HG02642 (cell line): Measurements from ENCODE around the gene L2HGDH.
A peak's percentile ranks its signal among the peaks of the same experiment; 100 is the strongest.
"Not testable (repeated sequence)": the region's sequence is repeated elsewhere in the genome, so short reads cannot be mapped to it uniquely, and the experiment has no call there.

Source experiments
- ATAC-seq: cut with Tn5 transposase; IDR thresholded peaks from one replicate; pipeline ENCODE4 v1.9.1; 2021; ENCODE audit warnings: mild to moderate bottlenecking; ENCODE audit not compliant: unreplicated experiment, poor library complexity

L2HGDH gene

GRCh38 chr14:50311972-50312733 lies at the start of gene L2HGDH, which contains the start of gene DMAC2L:
Gene L2HGDH, minus strand, starts transcription at chr14:50312229. Its CDS starts 79 bp downstream, at chr14:50312150.
Gene DMAC2L, plus strand, starts transcription at chr14:50312324. Its CDS starts 9,164 bp downstream, at chr14:50321488.
- peak; percentile 95 for ATAC-seq

GRCh38 chr14:50360851-50361250 lies 48.8 kb upstream of the L2HGDH start:
- ATAC-seq = no peak

DNA sequence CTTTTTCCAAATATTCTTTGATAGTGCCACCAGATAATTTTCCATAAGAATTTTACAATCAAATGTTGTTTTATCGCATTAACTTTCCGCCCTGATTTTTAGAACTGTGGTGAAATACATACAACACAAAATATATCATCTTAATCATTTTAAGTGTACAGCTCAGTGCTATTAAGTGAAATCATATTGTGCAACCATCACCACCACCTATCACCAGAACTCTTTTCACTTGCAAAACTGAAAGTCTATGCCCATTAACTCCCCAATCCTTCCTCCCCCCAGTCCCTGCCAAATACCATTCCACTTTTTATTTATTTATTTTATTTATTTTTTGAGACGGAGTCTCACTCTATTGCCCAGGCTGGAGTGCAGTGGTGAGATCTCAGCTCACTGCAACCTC lies 48.1 kb upstream of the L2HGDH start:
- ATAC-seq = no peak

DNA sequence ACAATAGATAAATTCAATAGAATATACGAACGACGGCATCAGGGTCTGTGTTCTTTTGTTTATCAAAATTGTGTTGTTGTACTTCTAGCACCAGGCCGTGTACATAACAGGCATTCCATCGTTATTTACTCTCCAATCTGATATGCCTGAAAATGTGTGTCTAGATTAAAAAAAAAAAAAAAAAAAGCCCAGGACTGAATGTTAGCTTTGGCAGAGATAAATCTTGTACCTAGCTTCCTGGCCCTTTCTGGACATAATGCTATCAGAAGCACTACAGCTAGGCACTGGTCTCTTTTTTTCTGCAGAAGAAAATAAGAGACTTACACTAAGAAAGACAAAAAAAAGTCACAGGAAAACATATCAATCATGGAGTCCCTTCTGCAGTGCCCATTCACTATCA lies 47.6 kb upstream of the L2HGDH start:
- no peak for ATAC-seq

DNA sequence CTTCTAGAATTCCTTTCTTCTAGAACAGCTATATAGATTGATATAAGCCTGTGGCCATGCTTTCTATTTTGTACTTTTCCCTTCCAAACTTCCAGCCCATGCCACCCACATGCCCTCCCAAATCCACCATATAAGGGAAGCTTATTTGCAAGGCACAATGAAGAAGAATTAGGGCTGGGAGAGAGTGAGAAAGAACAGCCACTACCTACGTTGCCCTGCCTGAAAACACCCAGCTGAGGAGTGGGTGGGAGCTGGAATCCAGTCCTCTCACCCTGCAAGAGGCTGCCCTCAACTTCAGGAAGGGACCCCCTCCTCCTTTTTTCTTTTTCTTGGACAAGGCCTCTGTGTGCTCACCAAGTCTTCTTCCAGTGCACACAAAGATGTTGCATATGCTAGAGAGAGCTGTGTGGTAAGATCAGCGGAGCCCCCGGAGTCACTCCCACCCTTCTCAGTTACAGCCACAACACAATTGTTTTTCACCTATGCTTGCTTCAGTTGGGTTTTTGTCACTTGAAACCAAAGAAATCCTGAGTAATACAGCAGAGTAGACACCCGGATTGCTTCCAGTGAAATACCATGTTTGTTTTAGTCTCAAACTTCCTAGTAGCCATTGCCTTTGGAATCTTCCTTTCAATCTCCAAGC lies 45.8 kb upstream of the L2HGDH start:
- no peak for ATAC-seq

DNA sequence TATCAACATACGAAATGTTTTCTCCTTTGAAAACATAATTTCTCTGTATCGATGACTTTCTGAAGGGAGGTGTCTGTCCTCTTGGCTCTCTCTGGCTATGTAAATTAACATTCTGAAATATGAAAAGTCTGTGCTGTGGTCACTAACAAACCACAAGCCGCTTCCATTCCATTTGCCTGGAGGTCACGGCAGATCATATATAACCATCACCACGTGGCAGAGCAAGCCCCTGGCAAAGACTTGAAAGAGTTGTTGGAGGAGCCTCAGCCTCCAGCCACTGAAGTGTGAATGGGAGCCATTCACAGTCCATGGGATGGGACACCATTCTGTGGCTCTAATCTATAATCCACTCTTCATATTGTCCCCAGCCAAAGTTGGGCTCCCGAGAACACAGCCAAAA lies 45.1 kb upstream of the L2HGDH start:
- no peak for ATAC-seq

DNA sequence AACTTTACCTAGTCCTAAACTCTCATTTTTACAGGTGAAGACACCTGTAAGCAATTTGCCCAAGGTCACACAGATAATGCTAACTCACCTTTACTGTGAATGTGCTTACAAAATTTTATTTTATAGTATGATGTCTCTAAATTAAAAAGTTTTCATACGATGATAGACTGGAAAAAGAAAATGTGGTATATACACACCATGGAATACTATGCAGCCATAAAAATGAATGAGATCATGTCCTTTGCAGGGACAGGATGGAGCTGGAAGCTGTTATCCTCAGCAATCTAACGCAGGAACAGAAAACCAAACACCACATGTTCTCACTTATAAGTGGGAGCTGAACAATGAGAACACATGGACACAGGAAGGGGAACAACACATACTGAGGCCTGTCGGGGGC lies 44.3 kb upstream of the L2HGDH start:
- not testable (repeated sequence) for ATAC-seq

GRCh38 chr14:50355692-50356091 lies 43.7 kb upstream of the L2HGDH start:
- ATAC-seq = no peak

- no peak for ATAC-seq
Measured at GRCh38 chr14:50354527-50354926, 42.5 kb upstream of the L2HGDH start.

DNA sequence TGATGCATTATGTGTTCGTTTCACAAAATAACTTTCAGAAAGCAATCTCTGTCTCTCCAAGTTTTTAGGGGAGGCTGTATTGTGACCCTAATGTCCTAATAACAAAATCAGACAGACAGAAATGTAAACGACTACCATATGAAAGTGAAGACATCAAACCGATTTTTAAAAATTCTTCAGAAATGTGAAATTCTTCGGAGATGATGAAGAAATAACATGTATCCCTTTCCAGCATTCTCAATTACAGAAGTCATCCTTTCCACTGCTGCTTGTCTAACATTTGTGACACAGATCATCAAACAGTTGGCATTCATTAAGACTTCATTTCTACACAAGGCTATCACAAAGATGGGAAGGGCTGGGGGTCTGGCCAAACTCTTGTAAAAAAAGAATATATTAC lies 41.1 kb upstream of the L2HGDH start:
- no peak for ATAC-seq

GRCh38 chr14:50352584-50352983 lies 40.6 kb upstream of the L2HGDH start:
- ATAC-seq = no peak

- ATAC-seq = no peak
Measured at GRCh38 chr14:50350975-50351374, 38.9 kb upstream of the L2HGDH start.

GRCh38 chr14:50348933-50349332 lies 36.9 kb upstream of the L2HGDH start:
- ATAC-seq = no peak

DNA sequence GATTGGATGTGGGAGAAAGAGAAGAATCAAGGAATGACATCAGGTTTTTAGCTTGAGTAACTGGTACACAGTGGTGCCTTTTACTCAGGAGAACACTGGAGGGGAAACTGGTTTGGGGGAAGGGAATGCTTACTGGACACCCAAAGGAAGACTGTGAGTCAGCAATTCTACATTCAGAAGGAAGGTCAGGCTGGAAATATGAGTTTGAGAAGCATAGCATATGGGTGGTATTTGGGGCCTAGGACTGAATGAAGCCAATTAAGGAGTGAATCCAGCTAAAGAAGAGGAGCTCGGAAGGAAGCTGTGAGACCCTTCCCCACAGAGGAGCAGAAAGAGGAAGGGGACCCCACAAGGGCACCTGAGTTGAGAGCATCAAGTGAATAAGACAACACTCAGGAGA lies 35.5 kb upstream of the L2HGDH start:
- ATAC-seq = no peak

- no peak for ATAC-seq
Measured at GRCh38 chr14:50345846-50346422, 33.9 kb upstream of the L2HGDH start.

GRCh38 chr14:50344876-50345563 lies 33.0 kb upstream of the L2HGDH start:
- no peak for ATAC-seq

DNA sequence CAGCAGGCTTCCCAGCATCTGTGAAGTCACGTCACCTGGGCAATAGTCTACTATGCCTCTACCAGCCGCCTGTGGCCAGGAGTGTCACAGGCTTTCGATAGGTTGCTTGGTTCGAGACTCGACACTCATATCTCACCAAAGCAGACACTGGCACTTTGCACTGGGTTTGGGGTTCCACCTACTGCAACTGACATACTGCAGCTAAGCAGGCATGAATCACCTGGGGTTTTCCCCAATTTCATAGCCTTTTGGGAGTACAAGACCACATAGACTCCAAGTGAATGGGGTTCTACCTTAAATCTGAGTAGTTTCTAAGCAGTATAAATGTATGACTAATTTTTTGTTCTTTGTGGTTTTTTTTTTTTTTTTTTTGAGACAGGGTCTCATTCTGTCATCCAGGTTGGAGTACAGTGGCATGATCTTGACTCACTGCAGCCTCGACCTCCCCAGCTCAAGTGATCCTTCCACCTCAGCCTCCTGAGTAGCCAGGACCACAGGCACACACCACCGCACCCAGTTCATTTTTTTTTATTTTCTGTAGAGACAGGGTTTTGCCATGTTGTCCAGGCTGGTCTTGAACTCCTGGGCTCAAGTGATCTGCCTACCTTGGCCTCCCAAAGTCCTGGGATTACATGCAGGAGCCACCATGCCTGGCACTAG lies 32.2 kb upstream of the L2HGDH start:
- ATAC-seq = peak; percentile 80

- ATAC-seq = no peak
Measured at GRCh38 chr14:50343434-50343833, 31.4 kb upstream of the L2HGDH start.

DNA sequence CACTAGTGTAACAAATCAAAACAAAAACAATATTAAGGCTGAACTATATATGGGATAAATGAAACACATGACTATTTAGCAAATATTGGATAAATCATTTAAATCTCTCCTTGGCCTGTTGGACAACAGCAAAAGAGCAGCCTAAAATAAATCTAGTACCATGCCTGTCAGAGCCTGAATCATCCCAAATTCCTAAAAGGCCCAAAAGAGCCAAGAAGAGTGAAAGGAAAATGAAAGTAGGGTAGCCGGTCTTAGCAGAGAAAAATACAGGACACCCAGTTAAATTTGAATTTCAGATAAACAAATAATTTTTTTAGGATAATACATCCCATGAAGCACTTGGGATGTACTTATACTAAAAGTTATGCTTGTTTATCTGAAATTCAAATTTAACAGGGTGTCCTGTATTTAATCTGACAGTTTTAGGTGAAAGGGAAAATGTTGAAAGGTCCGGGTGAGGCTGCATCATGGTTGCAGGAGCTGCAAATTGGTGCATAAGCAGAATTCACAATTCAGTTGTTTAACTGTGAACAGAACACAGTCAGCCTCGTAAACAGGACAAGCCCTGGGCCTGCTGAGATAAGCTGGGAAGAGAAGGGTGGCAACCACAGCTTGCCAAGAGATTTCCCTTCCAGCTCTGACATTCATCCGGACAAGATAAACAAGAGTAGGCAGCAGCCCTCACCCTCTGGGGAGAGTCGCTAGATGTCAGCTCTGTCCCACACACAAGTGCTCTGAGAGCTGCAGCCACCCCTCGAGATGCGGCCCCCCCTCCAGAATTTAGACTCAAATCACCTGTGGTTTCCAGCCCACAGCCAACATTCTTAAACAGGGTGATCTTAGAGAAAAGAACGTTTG lies 30.4 kb upstream of the L2HGDH start:
- peak; percentile 56 for ATAC-seq
